COLO668 (cell line): ENCODE results near the gene ZNF521.
"Not testable (repeated sequence)": the region's sequence is repeated elsewhere in the genome, so short reads cannot be mapped to it uniquely, and the experiment has no call there.

Source experiments
- DNase-seq: peaks from one replicate; lab custom pipeline; 2025; ENCODE audit not compliant: unreplicated experiment; lab: John Stamatoyannopoulos, UW

ZNF521 gene

DNA sequence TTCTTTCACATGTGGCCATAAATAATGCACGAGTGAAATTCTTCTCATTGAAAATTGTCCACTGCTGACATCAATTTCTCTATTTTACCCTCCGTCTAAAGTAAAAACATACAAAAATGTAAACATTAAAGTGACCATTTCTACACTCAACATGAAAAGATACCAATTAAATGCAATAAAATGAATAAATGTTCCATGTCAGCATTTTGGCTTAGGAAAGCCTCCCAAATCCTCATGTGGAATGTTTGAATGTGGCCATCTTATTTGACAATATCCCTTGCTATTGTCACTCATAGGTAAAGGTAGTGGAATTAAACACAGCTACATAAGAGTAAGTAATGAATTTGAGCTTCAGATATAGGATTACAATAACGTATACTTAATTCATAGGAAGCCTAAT is 60.8 kb downstream of the ZNF521 start:
- no peak for DNase-seq

DNA sequence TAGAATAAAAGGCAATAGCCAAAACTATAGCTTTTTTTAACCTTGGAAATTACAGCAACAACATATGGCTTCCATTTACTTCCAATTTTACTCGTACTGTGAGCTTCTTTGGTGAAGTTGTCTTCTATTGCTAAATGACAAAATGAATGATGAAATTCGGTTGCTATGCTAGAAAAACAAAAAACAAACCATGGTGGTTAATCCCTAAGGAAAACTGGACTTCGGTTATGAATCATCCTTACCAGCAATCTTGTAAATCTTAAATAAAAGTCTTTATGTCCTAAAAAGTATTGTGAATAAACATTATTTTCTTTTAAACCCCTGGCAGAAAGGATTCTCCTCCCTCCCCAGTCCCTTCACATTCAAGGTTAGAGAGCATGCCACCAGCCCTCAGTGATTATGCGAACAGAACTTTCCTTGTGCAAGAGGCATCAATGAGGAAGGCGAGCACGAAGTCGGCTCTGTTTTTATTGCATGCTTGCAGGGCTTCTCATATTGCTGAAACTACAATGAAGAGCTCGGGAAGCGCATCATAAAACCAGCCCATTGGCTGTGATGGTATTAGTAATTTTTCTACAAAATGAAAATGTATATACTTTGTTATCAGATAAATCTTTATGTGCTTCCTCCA is 62.9 kb downstream of the ZNF521 start:
- DNase-seq, result no peak

DNA sequence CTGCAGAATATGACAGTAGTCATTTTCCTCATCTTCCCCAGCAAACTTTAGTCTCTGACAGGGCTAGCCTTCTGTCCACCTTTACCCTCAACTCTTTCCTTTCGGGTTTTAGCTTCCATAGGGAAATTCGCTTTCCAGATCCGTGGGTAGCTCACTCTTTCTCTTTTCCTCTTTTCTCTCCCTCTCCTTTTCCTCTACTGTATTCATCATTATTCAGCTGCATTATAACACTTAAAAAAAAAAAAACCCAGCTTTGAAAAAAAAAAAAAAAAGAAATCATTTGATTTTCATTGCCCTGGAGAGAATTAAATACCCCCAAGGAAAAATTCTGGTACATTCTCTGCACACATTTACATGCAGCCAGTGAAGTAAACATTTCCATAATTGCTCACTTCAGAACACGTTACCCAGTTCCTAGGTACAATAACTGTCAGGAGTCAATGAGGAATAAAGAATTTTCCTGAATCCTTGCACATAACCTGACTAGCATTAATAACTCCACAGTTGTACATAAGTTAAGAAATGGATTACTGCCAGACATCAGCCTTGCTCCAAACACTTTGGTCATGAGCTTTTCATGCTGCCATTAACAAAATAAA is 63.5 kb downstream of the ZNF521 start:
- no peak for DNase-seq

DNA sequence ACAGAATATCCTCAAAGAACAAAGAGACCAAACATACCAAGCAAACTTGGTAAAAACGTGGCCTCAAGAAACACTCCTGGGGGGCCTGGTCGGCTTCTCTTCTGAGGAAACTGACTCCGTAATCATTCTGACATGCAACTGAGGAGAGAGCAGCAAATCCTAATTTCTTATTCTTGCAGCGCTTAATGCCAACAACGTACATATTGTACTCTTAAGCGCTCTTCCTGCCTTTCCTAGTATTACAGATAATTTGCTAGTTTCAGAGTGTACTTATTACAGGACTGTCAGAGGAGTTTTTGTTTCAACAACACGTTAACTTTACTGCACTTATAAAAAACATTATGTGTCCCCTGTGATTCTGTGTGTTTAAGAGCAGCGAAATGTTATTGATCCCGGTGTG is 64.9 kb downstream of the ZNF521 start:
- DNase-seq, result no peak

DNA sequence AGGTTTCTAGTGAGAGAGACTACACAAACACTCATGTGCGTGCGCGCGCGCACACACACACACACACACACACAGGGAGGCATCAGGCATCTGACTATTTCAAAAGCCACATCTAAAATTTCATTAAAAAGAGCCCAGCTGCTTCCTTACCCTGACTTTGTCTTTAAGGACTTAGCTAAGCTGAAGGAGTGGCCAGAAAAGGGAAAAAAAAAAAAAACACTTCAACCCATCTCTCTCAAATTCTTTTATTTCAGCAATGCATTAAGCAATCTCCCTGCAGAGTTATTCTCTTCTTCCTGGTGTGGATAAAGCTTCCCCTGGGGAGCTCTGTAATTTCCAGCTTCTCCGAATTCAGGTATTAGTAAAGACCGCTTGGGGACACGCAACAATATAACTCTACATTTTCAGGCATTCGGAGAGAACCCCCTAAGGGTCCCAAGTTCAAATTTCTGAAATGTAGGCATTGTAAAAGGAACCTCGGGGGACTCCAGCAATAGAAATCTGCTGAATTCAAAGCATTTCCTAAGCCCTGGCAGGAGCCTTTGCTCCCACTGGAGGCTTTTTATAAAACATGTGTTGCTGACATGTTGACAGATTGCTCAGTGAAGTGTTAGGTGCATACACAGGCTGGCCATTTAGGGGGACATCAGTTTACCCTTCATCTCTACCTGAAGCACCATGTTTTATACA is 67.0 kb downstream of the ZNF521 start:
- DNase-seq, result no peak

DNA sequence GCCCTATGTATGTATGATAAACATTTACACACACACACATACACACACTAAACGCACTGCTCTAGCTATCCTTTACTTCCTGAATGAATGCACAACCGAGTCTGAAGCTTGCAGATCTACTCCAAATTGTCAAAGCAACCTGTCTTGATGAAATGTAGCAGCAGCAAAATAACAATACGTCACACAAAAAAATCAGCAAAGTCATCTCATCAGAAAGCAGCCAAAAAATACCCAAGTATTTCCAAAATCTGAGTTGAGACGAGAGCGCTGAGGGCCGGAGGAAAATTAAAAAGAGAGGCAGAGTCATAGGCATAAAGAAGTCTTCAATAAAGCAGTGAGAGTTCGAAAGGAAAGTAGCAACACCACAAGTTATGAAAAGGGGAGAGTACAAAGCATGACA is 67.7 kb downstream of the ZNF521 start:
- DNase-seq, result no peak

DNA sequence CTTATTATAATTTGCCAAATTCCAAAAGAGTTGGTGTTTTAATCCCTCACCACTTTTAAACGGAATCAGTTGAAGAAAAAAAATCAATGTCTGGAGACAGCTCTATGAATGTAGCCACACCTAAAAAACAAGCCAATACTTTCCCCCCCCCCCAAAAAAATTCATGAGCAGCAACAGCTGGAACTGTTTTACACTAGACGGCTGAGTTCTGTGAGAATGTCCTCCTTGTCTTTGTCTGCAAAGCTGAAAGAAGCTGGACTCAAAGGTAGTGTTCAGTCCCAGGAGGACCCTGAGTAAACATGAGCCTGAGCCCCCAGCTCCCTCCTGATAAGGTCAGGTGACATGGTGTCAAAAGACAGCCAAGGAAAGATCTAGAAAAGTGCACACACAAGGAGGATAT is 68.2 kb downstream of the ZNF521 start:
- DNase-seq, result no peak

DNA sequence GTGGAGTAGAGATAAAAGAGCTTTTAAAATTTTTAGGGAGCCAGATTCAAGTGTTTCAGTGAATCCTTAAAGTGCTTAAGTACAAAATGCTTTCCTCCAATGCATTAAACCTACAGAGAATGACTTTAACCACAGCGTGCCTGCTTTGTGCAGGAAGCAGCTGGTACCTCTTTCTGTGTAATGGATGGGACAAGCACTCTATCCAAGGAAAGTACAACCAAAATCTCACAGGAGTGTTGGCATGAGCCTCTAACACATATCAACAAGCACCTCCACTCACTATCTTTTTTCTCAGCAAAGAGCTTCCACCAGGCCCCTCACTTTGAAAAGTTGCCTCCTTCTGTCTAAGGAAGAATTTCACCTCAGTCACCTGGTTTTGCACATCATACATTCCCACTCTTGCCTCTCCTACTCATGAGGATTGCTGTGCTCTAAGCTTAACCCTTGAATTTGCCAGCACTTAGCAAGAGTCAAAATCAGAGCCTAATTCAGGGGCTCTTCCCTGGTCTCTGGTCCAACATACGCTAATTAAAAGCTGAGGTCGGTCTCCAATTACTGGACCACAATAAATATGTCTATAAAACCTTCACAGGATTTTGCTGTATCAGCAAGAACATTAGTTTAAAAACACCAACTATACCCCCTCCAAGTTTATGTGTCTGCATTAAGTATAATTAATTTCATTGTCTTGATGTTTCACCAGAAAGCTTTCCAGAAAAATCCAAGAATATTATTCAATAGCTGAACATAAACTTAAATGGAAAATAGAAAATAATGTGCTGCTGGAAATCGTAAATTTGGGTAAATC is 68.9 kb downstream of the ZNF521 start:
- DNase-seq, result no peak

DNA sequence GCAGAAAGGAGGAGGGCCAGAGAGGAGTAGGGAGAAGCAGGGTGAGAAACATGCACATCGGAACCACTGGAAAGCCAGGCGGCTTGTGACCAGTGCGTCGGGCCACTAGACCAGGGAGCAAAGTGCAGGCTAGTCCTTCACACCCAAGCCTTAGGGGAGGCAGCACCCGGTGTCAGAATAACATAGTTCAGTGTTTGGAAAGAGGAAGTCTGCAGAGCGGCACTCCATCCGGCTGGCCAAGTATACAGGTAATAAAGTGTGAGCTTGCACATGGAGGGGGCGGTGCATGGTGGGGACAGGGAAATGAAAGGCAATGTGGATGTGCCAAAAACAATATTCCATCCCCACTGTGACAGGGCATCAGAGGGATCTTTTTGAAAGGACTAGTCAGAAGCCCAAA is 69.7 kb downstream of the ZNF521 start:
- DNase-seq, result no peak

DNA sequence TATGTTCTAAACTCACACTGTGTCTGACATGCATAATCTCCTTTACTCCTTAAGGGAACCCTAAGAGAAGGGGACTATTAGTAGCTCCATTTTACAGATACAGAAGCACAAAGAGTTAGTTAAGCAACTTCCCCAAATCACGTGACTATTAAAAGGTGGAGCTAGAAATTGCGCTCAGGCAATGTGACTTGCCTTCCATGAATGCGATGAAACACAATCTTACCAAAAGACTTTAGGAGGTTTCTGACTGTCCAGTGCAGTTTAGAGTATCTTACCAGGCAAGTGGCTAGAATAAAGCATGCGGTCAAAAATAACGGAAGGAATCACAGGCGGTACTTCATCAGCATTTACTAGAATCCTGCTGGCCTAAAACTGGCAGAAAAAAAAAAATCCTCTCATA is 70.4 kb downstream of the ZNF521 start:
- no peak for DNase-seq

DNA sequence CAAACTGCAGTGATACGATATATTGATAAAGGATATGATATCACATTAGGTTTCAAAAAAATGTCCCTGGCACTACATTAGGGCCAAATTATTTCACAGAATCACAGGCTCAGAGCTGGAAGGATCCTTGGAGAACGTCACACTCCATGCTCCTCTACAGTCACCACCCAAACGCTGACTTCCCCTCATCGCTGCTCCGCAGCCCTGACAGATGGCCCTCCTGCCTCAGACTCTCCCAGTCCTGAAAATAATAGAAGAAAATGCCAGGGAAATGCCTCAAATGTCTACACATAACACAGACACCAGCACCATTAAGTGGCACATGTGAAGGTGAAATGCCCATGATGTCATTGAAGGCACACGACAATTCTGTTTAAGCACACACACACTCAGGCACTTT is 72.0 kb downstream of the ZNF521 start:
- DNase-seq, result no peak

DNA sequence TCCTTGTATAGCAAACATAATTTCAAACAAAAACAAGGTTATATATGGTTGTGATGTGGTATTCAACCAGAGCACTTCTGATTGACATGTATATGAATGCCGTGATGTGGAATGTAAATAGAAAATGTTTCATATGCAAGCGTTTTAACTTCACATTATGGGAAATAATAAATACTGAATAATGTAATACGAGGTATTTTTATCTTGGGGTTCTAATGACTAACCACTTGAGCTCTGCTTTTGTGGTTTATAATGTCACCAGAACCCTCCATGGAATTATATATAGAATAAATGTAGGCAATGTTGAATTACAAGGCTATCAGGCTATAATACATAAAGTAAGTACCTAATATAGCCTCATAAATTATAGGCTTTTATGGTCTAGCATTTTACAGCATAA is 72.4 kb downstream of the ZNF521 start:
- DNase-seq, result no peak

DNA sequence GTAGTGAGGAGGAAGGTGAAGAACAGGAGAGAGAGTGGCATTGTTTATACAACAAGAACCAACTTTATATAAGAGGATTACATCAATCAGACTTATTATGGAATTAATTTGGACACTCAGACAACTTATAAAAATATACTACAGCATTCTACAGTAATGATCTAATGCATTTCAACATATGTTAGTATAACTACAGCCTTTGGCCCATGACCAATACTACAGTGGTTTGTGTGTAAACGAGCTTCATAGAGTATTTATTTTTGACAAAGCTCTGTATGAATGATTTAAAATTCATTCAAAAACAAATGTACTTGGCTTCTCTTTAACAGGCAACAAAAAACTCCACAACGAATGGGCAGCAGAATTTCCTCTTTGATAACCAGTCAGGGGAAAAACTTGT is 72.8 kb downstream of the ZNF521 start:
- no peak for DNase-seq

DNA sequence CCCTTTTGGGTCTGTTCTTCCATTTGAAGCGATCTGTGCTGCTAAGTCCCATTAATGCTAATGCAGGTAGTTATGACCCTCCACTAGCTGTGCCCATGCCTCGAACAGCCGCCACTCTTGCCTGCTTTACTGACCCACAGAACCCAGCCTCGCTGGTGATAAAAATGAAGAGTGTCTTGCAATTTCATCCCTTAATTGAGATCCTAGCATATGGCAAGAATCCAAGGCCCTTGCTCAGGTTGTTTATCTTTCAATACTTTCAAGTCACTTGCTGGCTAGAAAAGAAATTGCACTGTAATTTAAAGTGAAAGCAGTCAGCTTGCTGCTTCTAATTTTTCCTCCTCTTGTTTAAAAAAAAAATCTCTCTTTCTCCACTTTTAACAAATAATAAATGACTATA is 73.6 kb downstream of the ZNF521 start:
- DNase-seq, result no peak

DNA sequence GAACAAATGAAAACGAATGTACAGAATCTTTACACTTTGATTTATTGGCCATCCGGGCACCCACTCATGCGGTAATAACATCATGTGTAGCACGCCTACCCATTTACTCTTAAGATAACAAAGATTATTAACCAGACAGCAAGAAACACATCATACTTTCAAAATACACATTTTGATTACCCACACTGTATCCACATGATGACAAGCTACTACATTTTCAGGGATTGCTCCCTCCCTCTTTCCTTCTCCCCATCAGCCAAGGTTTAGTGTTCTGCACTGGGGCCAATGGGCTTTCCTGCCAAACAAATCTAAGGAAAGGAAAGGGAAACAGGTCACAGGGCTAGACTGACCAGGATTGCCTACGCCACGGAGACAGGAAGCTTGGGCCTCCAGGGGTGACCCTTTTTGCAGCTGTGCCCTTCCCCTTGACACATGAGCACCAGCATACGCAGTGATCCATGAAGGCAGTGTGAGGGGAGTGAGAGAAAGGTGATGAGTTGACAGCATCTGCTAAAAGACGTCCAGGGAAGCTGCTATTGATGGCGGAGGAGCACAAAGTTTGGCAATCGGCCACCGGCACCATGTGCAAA is 76.5 kb downstream of the ZNF521 start:
- DNase-seq, result no peak

DNA sequence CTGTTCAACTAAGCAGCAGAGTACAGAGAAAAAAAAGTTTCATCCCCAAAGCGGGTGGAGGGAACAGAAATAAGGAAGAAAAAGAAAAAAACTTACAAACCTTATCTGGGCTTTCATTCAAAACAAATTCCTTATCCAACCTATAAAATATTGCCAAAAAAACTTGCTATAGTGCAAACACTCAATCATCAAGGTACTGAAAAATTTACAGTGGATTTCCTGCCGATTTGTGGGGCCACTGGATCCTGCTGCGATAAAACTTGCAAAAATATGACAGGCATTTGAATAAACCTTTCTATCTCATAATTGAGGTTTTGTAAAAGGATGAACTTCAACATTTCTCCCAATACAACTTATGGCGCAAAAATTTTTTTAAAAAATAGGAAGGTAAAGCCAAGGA is 77.0 kb downstream of the ZNF521 start:
- DNase-seq, result no peak

DNA sequence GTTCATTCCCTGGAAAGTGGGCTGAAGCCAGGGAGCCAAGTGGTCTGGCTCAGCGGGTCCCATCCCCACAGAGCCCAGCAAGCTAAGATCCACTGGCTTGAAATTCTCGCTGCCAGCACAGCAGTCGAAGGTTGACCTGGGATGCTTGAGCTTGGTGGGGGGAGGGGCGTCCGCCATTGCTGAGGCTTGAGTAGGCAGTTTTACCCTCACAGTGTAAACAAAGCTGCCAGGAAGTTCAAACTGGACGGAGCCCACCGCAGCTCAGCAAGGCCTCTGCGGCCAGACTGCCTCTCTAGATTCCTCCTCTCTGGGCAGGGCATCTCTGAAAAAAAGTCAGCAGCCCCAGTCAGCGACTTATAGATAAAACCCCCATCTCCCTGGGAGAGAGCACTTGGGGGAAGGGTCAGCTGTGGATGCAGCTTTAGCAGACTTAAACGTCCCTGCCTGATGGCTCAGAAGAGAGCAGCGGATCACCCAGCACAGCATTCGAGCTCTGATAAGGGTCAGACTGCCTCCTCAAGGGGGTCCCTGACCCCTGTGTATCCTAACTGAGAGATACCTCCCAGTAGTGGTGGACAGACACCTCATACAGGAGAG is 84.9 kb downstream of the ZNF521 start:
- DNase-seq, result not testable (repeated sequence)

DNA sequence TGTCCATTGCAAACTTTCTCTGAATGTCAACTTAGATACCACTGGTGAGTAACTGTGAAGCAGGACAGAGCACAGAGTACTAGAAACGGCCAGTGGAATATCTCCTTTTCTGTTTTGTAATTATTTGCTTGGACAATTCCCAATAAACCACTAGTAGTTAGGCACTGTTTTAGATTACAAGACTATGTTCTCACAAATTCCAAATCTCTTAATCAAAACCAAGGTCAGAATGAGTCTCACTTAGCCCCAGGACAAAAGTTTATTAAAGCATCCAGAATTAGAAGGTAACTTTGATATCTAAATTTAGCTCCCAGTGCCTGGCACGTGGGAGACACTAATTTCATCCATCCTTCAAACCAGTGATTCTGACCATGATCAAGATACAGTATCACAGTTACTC is 89.0 kb downstream of the ZNF521 start:
- no peak for DNase-seq

DNA sequence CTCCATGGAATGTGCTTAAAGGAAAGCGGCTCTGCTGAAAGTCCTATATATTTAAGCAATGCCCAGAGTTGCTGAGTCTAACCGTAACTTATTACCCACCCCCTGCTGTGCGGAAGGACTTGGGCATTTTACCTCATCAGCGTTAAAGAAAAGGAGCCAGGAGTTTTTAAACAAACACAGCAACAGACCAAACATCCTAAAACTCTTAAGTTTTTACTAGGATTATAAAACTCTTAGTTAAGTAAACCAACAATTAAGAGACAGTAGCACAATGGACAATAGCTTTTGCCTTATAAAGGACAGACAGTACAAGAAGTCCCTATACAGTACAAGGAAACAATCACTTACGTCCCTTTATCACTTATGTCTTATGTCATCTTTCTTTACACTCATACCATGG is 90.2 kb downstream of the ZNF521 start:
- DNase-seq, result no peak

DNA sequence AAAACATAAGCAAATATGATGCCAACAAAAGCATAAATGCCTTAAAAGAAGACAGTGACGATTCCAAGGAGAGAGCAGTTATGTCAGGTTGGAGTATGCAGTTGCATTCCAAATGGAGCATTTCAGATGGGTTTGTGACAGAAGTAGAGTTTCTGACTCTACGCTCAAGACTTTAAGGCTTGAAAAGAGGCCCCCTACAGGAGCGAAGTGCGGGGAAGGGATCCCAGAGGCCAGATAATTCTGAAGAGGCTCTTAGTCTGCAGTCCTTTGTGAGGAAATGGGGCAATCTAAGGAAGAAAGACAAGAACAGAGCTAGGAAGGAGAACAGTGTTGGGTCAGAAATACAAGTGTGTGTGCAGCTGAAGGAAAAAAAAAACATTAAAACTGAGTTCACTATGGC is 95.5 kb downstream of the ZNF521 start:
- DNase-seq, result no peak

DNA sequence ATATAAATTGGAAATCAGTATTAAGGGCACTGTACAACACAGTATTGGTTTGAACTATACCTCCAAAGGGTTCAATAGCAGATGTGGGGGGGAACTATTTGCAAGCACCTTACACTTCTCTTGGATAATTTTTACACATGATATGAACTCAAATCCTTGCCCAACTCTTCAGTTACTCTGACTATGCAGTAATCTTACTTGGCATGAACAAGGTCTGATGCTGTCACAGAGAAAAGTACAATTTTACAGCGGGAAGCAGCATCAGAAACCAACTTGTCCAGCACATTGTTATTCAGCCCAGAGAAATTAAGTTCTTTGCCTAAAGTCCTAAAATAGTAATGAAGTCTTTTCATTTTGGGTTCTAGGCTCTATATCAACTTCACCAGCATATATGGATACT is 98.2 kb downstream of the ZNF521 start:
- DNase-seq, result no peak
